SK-N-SH (cell line): ENCODE measurements around the gene GLIS1. TPM values are rescaled to one million over a fixed set of nuclear protein-coding genes. Genes with fewer than 3 reads are reported as not detected.

Experiments
- CTCF ChIA-PET: fragments of 300-600, 350-600 bp; formaldehyde crosslinking; extraction: SDS; loops from one replicate; lab custom pipeline; 2021; lab: Yijun Ruan, JAX
- POLR2A ChIA-PET: fragments of 350-600 bp; sonication (Branson Sonifier 250); formaldehyde crosslinking; extraction: SDS; loops from one replicate; lab custom pipeline; 2020; ENCODE audit warnings: antibody characterized with exemption, inconsistent platforms; lab: Yijun Ruan, JAX
- DNase-seq: peaks from one replicate; pipeline ENCODE4 v3.0.0; 2012
- H2AFZ ChIP-seq: fragments of 200-600 bp; sonication (generic); 2 replicates; pipeline ENCODE4 v1.8.1; 2016; ENCODE audit warnings: antibody characterized with exemption, mild to moderate bottlenecking, low read depth
- H3F3A ChIP-seq: fragments of 200-600 bp; sonication (generic); replicated peaks from 2 replicates; pipeline ENCODE3; 2016; ENCODE audit warnings: antibody characterized with exemption, mild to moderate bottlenecking; ENCODE audit not compliant: insufficient read depth
- H3K27ac ChIP-seq, 2 experiments: fragments of 200-500 bp in 1 of 2; fragments of 200-600 bp in 1 of 2; sonication (Bioruptor generic) in 1 of 2; sonication (generic), shearing (Covaris generic) in 1 of 2; 2 replicates each; pipeline versions ENCODE4 v1.5.1 to v1.6.1; 2014 to 2016; ENCODE audit warnings: low read depth in 2 of 2, inconsistent platforms in 1 of 2, low read length in 1 of 2, mild to moderate bottlenecking in 1 of 2, mixed read lengths in 1 of 2
- H3K27me3 ChIP-seq: fragments of 200-600 bp; sonication (generic), shearing (Covaris generic); 2 replicates; pipeline ENCODE4 v1.6.1; 2016; ENCODE audit warnings: mixed run types; ENCODE audit not compliant: insufficient read depth
- H3K36me3 ChIP-seq, 2 experiments: fragments of 200-500 bp in 1 of 2; fragments of 200-600 bp in 1 of 2; sonication (Bioruptor generic) in 1 of 2; sonication (generic) in 1 of 2; replicated peaks in 1 of 2; 2 replicates each; pipeline versions ENCODE3 to v1.5.1; 2014 to 2016; ENCODE audit warnings: low read length in 1 of 2, mild to moderate bottlenecking in 1 of 2; ENCODE audit not compliant: insufficient read depth in 2 of 2, control insufficient read depth in 1 of 2
- H3K4me1 ChIP-seq, 2 experiments: fragments of 200-500 bp in 1 of 2; fragments of 200-600 bp in 1 of 2; sonication (Bioruptor generic) in 1 of 2; sonication (generic), shearing (Covaris generic) in 1 of 2; 2 replicates each; pipeline versions ENCODE4 v1.5.1 to v1.6.1; 2014 to 2016; ENCODE audit warnings: low read depth in 1 of 2, low read length in 1 of 2, mixed run types in 1 of 2; ENCODE audit not compliant: insufficient read depth in 2 of 2, control insufficient read depth in 1 of 2
- H3K4me2 ChIP-seq: fragments of 200-600 bp; sonication (generic), shearing (Covaris generic); 2 replicates; pipeline ENCODE4 v1.6.1; 2017; ENCODE audit warnings: mixed run types
- H3K4me3 ChIP-seq, 2 experiments: fragments of 200-500 bp in 1 of 2; fragments of 200-600 bp in 1 of 2; sonication (Bioruptor generic) in 1 of 2; sonication (generic), shearing (Covaris generic) in 1 of 2; 2 replicates each; pipeline versions ENCODE4 v1.5.1 to v1.8.1; 2014 to 2016; ENCODE audit warnings: low read depth in 2 of 2, inconsistent platforms in 1 of 2, low read length in 1 of 2, mild to moderate bottlenecking in 1 of 2, mixed read lengths in 1 of 2, moderate library complexity in 1 of 2
- H3K79me2 ChIP-seq: fragments of 200-600 bp; sonication (generic); 2 replicates; pipeline ENCODE4 v1.8.1; 2017; ENCODE audit warnings: mild to moderate bottlenecking; ENCODE audit not compliant: insufficient read depth
- H3K9ac ChIP-seq: fragments of 200-600 bp; sonication (generic); 2 replicates; pipeline ENCODE4 v1.6.1; 2017; ENCODE audit warnings: mixed run types
- H3K9me2 ChIP-seq: fragments of 200-600 bp; sonication (generic); 2 replicates; pipeline ENCODE4 v1.6.1; 2017; ENCODE audit warnings: mixed run types
- H3K9me3 ChIP-seq: fragments of 200-600 bp; sonication (generic); 2 replicates; pipeline ENCODE4 v1.6.1; 2017; ENCODE audit warnings: mixed run types, mild to moderate bottlenecking, moderate library complexity
- H4K20me1 ChIP-seq: fragments of 200-600 bp; sonication (generic); 2 replicates; pipeline ENCODE4 v1.6.1; 2017; ENCODE audit warnings: mild to moderate bottlenecking, mixed run types; ENCODE audit not compliant: insufficient read depth
- EP300 ChIP-seq, 2 experiments: IDR thresholded peaks; 2 replicates each; pipeline versions ENCODE4 v1.4.0 to v1.6.1; 2012; ENCODE audit warnings: borderline replicate concordance in 1 of 2, low read depth in 1 of 2, low read length in 1 of 2
- FOXM1 ChIP-seq: IDR thresholded peaks from 2 replicates; pipeline ENCODE4 v1.4.0; 2012; ENCODE audit warnings: low read depth, mild to moderate bottlenecking
- JUND ChIP-seq: IDR thresholded peaks from 2 replicates; pipeline ENCODE4 v1.4.0; 2012
- MXI1 ChIP-seq: IDR thresholded peaks from 2 replicates; pipeline ENCODE4 v1.6.1; 2012; ENCODE audit warnings: mild to moderate bottlenecking, low read depth, low read length, improper control_type of control experiment
- NRF1 ChIP-seq: IDR thresholded peaks from 2 replicates; pipeline ENCODE4 v1.6.1; 2012; ENCODE audit warnings: low read depth, mild to moderate bottlenecking, low read length
- PBX3 ChIP-seq: IDR thresholded peaks from 2 replicates; pipeline ENCODE4; 2012
- POLR2AphosphoS5 ChIP-seq: IDR thresholded peaks from 2 replicates; pipeline ENCODE4 v1.6.1; 2012; ENCODE audit warnings: low read depth, low read length
- RFX5 ChIP-seq: IDR thresholded peaks from 2 replicates; pipeline ENCODE4 v1.6.1; 2012; ENCODE audit warnings: mild to moderate bottlenecking, improper control_type of control experiment, low read length
- SIN3A ChIP-seq: IDR thresholded peaks from 2 replicates; pipeline ENCODE4 v1.6.1; 2012; ENCODE audit warnings: low read depth, mild to moderate bottlenecking, low read length, moderate library complexity, borderline replicate concordance
- TAF1 ChIP-seq: IDR thresholded peaks from 2 replicates; pipeline ENCODE4 v1.6.1; 2012; ENCODE audit warnings: low read depth, mild to moderate bottlenecking, low read length, moderate library complexity, borderline replicate concordance
- TCF12 ChIP-seq: IDR thresholded peaks from 2 replicates; pipeline ENCODE4 v1.4.0; 2012
- USF2 ChIP-seq: fragments of 150-350 bp; IDR thresholded peaks from 2 replicates; pipeline ENCODE4 v1.6.1; 2017; ENCODE audit warnings: antibody characterized with exemption, low read length, low read depth, borderline replicate concordance
- WGBS: methylation state at CpG from one replicate; pipeline ENCODE4 v1.1.6; 2017; ENCODE audit warnings: low lambda C conversion rate; 5-methylcytosine and 5-hydroxymethylcytosine counted together
- polyA plus RNA-seq, 3 experiments: library from polyadenylated mRNA; depleted of rRNA; stranded (reverse); fragments of >200 nt; gene quantifications; 2 replicates each; pipeline ENCODE4 v1.2.3, GENCODE V29; 2012
- TF ChIP-seq, protein P1 (sequence below): IDR thresholded peaks from 2 replicates; pipeline ENCODE4 v1.6.1; 2012; ENCODE audit warnings: mild to moderate bottlenecking, low read depth, low read length, moderate library complexity

Gene GLIS1
- polyA plus RNA-seq, 1 of the 3 experiments (the other 2 are of a cell fraction), result 0.13 TPM

- DNase-seq, result no peak
- peaks cover 23% of the 10 kb centered on the region for H3F3A ChIP-seq
- H3K27me3 ChIP-seq, result no peaks in the 10 kb centered on the region
- H3K9me3 ChIP-seq, result no peaks in the 10 kb centered on the region
- H3K4me1 ChIP-seq, result peaks cover 16 to 63% of the 10 kb centered on the region in 2 experiments; a peak in 3 of 4 replicates
- ChIA-PET POLR2A (no interaction called here), CTCF (interaction anchor here (0.6 to 4.3 kb wide), 4 partner anchors 10 to 117 kb away, joined by 3 to 33 read pairs (median 4); no protein-coding TSS in a partner anchor)
- no peak overlapping the region for H3K4me2 ChIP-seq
- H3K9me2 ChIP-seq, result no peaks in the 10 kb centered on the region
- H3K36me3 ChIP-seq, result no peaks in the 10 kb centered on the region
- H3K9ac ChIP-seq, result no peak overlapping the region
- no peak overlapping the region for H2AFZ ChIP-seq
- WGBS, result 87% methylated on average over 12 of the region's 13 CpGs
- TF ChIP-seq PBX3 (no peak), POLR2AphosphoS5 (no peak), TAF1 (no peak), JUND (no peak), MXI1 (no peak), RFX5 (no peak), USF2 (no peak), FOXM1 (no peak), NRF1 (no peak), EP300 (IDR thresholded peaks at IDR 0.05; ENCODE audit: borderline replicate concordance in 1 of 2, low read depth in 1 of 2, low read length in 1 of 2) (no peak), TCF12 (no peak), SIN3A (no peak)
- TF ChIP-seq, protein P1, sequence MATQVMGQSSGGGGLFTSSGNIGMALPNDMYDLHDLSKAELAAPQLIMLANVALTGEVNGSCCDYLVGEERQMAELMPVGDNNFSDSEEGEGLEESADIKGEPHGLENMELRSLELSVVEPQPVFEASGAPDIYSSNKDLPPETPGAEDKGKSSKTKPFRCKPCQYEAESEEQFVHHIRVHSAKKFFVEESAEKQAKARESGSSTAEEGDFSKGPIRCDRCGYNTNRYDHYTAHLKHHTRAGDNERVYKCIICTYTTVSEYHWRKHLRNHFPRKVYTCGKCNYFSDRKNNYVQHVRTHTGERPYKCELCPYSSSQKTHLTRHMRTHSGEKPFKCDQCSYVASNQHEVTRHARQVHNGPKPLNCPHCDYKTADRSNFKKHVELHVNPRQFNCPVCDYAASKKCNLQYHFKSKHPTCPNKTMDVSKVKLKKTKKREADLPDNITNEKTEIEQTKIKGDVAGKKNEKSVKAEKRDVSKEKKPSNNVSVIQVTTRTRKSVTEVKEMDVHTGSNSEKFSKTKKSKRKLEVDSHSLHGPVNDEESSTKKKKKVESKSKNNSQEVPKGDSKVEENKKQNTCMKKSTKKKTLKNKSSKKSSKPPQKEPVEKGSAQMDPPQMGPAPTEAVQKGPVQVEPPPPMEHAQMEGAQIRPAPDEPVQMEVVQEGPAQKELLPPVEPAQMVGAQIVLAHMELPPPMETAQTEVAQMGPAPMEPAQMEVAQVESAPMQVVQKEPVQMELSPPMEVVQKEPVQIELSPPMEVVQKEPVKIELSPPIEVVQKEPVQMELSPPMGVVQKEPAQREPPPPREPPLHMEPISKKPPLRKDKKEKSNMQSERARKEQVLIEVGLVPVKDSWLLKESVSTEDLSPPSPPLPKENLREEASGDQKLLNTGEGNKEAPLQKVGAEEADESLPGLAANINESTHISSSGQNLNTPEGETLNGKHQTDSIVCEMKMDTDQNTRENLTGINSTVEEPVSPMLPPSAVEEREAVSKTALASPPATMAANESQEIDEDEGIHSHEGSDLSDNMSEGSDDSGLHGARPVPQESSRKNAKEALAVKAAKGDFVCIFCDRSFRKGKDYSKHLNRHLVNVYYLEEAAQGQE, result no peak
- no peaks in the 10 kb centered on the region; the same call in 1 of the 2 replicates for H4K20me1 ChIP-seq
- no peak overlapping the region for H3K27ac ChIP-seq
- H3K4me3 ChIP-seq, result no peak overlapping the region
- no peaks in the 10 kb centered on the region for H3K79me2 ChIP-seq
Measured at GRCh38 chr1:53509775-53510174, 229.2 kb downstream of the GLIS1 start.
